HG02759 (cell line): ENCODE data around the gene SETBP1.
A peak's percentile ranks its signal among the peaks of the same experiment; 100 is the strongest.

ENCODE experiments used
- ATAC-seq: cut with Tn5 transposase; IDR thresholded peaks from one replicate; pipeline ENCODE4 v1.9.1; 2021; ENCODE audit warnings: mild to moderate bottlenecking, moderate library complexity; ENCODE audit not compliant: unreplicated experiment

SETBP1 gene

GRCh38 chr18:44680273-44681075, at the start of gene SETBP1:
TSS of gene SETBP1 (plus strand) at chr18:44680888. CDS start at chr18:44701347, 20,459 bp downstream.
- ATAC-seq = peak; percentile 26

GRCh38 chr18:44632469-44633145, 48.1 kb upstream of the SETBP1 start:
- no peak for ATAC-seq

GRCh38 chr18:44635546-44635945, 45.1 kb upstream of the SETBP1 start:
- no peak for ATAC-seq

- ATAC-seq = no peak
These were observed 44.4 kb upstream of the SETBP1 start for GRCh38 chr18:44636241-44636640.

- no peak for ATAC-seq
These were observed 43.3 kb upstream of the SETBP1 start for GRCh38 chr18:44637210-44638033.

- no peak for ATAC-seq
These were observed 42.6 kb upstream of the SETBP1 start for GRCh38 chr18:44638034-44638540.

GRCh38 chr18:44638811-44639210, 41.9 kb upstream of the SETBP1 start:
- ATAC-seq = no peak

GRCh38 chr18:44643004-44643403, 37.7 kb upstream of the SETBP1 start:
- no peak for ATAC-seq

GRCh38 chr18:44651478-44651877, 29.2 kb upstream of the SETBP1 start:
- ATAC-seq = no peak

- ATAC-seq = no peak
These were observed 28.6 kb upstream of the SETBP1 start for GRCh38 chr18:44651918-44652572.

GRCh38 chr18:44652722-44653121, 28.0 kb upstream of the SETBP1 start:
- no peak for ATAC-seq

GRCh38 chr18:44654573-44654972, 26.1 kb upstream of the SETBP1 start:
- no peak for ATAC-seq

- no peak for ATAC-seq
These were observed 25.3 kb upstream of the SETBP1 start for GRCh38 chr18:44655435-44655834.

- no peak for ATAC-seq
These were observed 20.9 kb upstream of the SETBP1 start for GRCh38 chr18:44659771-44660170.

GRCh38 chr18:44668270-44668975, 12.3 kb upstream of the SETBP1 start:
- no peak for ATAC-seq

GRCh38 chr18:44671914-44672313, 8.8 kb upstream of the SETBP1 start:
- ATAC-seq = no peak

GRCh38 chr18:44672506-44672905, 8.2 kb upstream of the SETBP1 start:
- ATAC-seq = no peak

GRCh38 chr18:44673256-44673880, 7.3 kb upstream of the SETBP1 start:
- no peak for ATAC-seq

GRCh38 chr18:44677933-44678332, 2.8 kb upstream of the SETBP1 start:
- no peak for ATAC-seq

GRCh38 chr18:44678725-44679055, 2.0 kb upstream of the SETBP1 start:
- no peak for ATAC-seq
